DOHH2 (cell line): ENCODE measurements around the gene UBE2S.

Experiments
- H3F3A ChIP-seq: fragments of 200-600 bp; sonication (generic), shearing (Covaris generic); 2 replicates; pipeline ENCODE4 v1.6.0; 2016; ENCODE audit warnings: antibody characterized with exemption, mild to moderate bottlenecking; ENCODE audit not compliant: control insufficient read depth, insufficient read depth
- H3K27ac ChIP-seq: fragments of 200-600 bp; sonication (generic); 2 replicates; pipeline ENCODE4 v1.5.1; 2014; ENCODE audit warnings: low read depth, mild to moderate bottlenecking, low read length, moderate library complexity
- H3K27me3 ChIP-seq: fragments of 200-600 bp; sonication (generic); 2 replicates; pipeline ENCODE4 v1.6.1; 2014; ENCODE audit warnings: mild to moderate bottlenecking, low read length, mixed read lengths; ENCODE audit not compliant: control insufficient read depth
- H3K36me3 ChIP-seq: fragments of 200-600 bp; sonication (generic); 2 replicates; pipeline ENCODE4 v1.6.1; 2014; ENCODE audit warnings: mild to moderate bottlenecking, low read length, moderate library complexity, mixed read lengths; ENCODE audit not compliant: control insufficient read depth
- H3K4me1 ChIP-seq: fragments of 200-600 bp; sonication (generic); 2 replicates; pipeline ENCODE4 v1.6.1; 2014; ENCODE audit warnings: mild to moderate bottlenecking, low read length, mixed read lengths; ENCODE audit not compliant: control insufficient read depth
- H3K4me2 ChIP-seq: fragments of 200-600 bp; sonication (generic); 2 replicates; pipeline ENCODE4 v1.6.0; 2014; ENCODE audit warnings: mild to moderate bottlenecking, low read length, moderate library complexity
- H3K4me3 ChIP-seq: fragments of 200-600 bp; sonication (generic); 2 replicates; pipeline ENCODE4 v1.5.1; 2014; ENCODE audit warnings: mild to moderate bottlenecking, low read length, mixed read lengths
- H3K79me2 ChIP-seq: fragments of 200-600 bp; sonication (generic); 2 replicates; pipeline ENCODE4 v1.6.1; 2014; ENCODE audit warnings: mild to moderate bottlenecking, low read length, mixed read lengths; ENCODE audit not compliant: control insufficient read depth
- H3K9me2 ChIP-seq: fragments of 200-600 bp; sonication (generic); replicated peaks from 2 replicates; pipeline ENCODE4 v1.6.1; 2014; ENCODE audit warnings: mild to moderate bottlenecking, low read length, mixed read lengths; ENCODE audit not compliant: control insufficient read depth
- H3K9me3 ChIP-seq: fragments of 200-600 bp; sonication (generic); 2 replicates; pipeline ENCODE4 v1.6.1; 2014; ENCODE audit warnings: antibody characterized with exemption, low read length, mixed read lengths; ENCODE audit not compliant: control insufficient read depth, insufficient read depth
- H4K20me1 ChIP-seq: fragments of 200-600 bp; sonication (generic); 2 replicates; pipeline ENCODE4 v1.6.0; 2014; ENCODE audit warnings: low read depth, mild to moderate bottlenecking, antibody characterized with exemption, low read length, moderate library complexity; ENCODE audit not compliant: control insufficient read depth, insufficient read depth
- CTCF ChIP-seq: fragments of 200-600 bp; sonication (generic); IDR thresholded peaks from one replicate; pipeline ENCODE4 v1.5.1; 2014; ENCODE audit warnings: antibody characterized with exemption, mild to moderate bottlenecking, low read depth, low read length; ENCODE audit not compliant: poor library complexity, severe bottlenecking
- EZH2phosphoT487 ChIP-seq: fragments of 200-600 bp; sonication (generic); IDR thresholded peaks from 2 replicates; pipeline ENCODE4 v1.6.1; 2017; ENCODE audit warnings: borderline replicate concordance, mild to moderate bottlenecking, antibody characterized with exemption, low read length, moderate library complexity, mixed read lengths

Gene UBE2S

DNA sequence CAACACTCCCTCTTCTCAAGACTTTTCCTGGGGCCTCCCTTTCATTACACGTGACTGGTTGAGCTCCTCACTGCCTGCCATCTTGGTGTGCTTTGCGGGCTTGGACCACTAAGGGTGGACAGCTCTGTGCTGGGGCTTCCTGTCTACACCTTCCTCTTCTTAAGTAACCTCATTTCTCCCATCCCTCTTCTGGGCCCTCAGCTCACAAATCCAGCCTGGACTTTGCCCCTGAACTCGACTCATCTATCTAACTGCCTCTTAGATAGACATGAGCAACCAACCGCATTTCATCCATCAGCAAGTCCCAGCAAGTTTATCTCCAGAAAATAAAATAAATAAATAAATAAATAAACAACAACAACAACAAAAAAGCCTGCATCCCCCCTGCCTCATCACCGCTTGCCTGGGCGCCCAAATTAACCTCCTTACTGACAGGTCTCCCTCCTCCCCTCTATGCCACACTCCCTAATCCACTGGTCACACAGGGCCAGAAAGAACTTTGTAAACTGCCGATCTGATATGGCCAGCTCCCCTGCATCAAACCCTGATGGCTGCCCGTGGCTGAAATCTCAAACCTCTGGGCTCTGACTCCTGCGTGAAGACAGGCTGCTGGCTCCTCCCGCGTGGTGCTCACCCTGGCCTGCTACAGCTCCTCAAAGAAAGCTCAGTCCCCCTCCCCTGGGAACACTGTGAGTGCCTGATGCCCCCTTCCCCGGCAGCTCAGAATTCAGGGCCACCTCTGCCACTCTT is 46.1 kb upstream of the UBE2S start:
- H3K4me2 ChIP-seq = no peak overlapping the region

GRCh38 chr19:55452749-55453346 is 45.3 kb upstream of the UBE2S start:
- Histone ChIP-seq H3K36me3 (no peaks in the 10 kb centered on the region), H3K9me3 (no peaks in the 10 kb centered on the region), H3K4me1 (no peaks in the 10 kb centered on the region), H4K20me1 (no peaks in the 10 kb centered on the region), H3K27me3 (peaks cover 9% of the 10 kb centered on the region), H3K9me2 (no peaks in the 10 kb centered on the region), H3K4me3 (no peak overlapping the region), H3K4me2 (no peak overlapping the region), H3K27ac (no peak overlapping the region), H3F3A (no peaks in the 10 kb centered on the region; the same call in 1 of the 2 replicates), H3K79me2 (no peaks in the 10 kb centered on the region)
- TF ChIP-seq CTCF = no peak
- no peak for TF ChIP-seq EZH2phosphoT487

More for the DNA sequence above, 46.1 kb upstream of the UBE2S start:
- Histone ChIP-seq H3K4me1 (no peaks in the 10 kb centered on the region), H4K20me1 (no peaks in the 10 kb centered on the region), H3K4me3 (no peak overlapping the region), H3K27ac (no peak overlapping the region), H3F3A (no peaks in the 10 kb centered on the region; the same call in 1 of the 2 replicates), H3K9me3 (no peaks in the 10 kb centered on the region), H3K79me2 (no peaks in the 10 kb centered on the region), H3K9me2 (no peaks in the 10 kb centered on the region), H3K36me3 (no peaks in the 10 kb centered on the region), H3K27me3 (peaks cover 9% of the 10 kb centered on the region)
- TF ChIP-seq CTCF (no peak), EZH2phosphoT487 (no peak)

GRCh38 chr19:55451965-55452748 is 44.6 kb upstream of the UBE2S start:
- Histone ChIP-seq H3K27ac (no peak overlapping the region), H3K9me2 (no peaks in the 10 kb centered on the region), H3K79me2 (no peaks in the 10 kb centered on the region), H3K4me1 (no peaks in the 10 kb centered on the region), H3F3A (no peaks in the 10 kb centered on the region; the same call in 1 of the 2 replicates), H3K4me2 (no peak overlapping the region), H3K27me3 (peaks cover 9% of the 10 kb centered on the region), H3K36me3 (no peaks in the 10 kb centered on the region), H4K20me1 (no peaks in the 10 kb centered on the region), H3K4me3 (no peak overlapping the region), H3K9me3 (no peaks in the 10 kb centered on the region)
- TF ChIP-seq EZH2phosphoT487 = no peak
- no peak for TF ChIP-seq CTCF
